ENCODE results near the gene BUB1. TPM values are rescaled to one million over a fixed set of nuclear protein-coding genes. Genes with fewer than 3 reads are reported as not detected.

BUB1 gene
- total RNA-seq, 4 donors from 2014 or later: 4.0 to 9.1 (median 5.2) TPM

DNA sequence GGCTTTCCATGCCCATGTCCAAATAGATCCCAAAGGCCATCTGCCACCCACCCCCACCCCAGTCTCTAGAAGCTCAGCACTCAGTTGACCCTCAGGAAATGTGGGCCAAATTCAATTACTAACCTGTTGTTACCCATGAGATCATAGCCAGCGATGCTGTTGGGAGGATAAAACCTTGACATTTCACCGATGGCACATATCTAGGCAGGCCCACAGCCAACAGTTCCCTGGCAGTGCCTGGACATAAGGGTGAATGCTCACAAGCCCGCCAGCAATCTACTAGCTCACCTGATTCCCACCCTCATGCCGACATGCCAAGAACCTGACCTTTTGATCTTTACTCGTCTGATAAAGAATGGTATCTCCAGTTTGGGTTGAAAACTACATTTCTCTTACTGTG is 42.7 kb upstream of the BUB1 start:
- TF ChIP-seq POLR2A (IDR thresholded peaks at IDR 0.05): no peak
- TF ChIP-seq, protein P1, sequence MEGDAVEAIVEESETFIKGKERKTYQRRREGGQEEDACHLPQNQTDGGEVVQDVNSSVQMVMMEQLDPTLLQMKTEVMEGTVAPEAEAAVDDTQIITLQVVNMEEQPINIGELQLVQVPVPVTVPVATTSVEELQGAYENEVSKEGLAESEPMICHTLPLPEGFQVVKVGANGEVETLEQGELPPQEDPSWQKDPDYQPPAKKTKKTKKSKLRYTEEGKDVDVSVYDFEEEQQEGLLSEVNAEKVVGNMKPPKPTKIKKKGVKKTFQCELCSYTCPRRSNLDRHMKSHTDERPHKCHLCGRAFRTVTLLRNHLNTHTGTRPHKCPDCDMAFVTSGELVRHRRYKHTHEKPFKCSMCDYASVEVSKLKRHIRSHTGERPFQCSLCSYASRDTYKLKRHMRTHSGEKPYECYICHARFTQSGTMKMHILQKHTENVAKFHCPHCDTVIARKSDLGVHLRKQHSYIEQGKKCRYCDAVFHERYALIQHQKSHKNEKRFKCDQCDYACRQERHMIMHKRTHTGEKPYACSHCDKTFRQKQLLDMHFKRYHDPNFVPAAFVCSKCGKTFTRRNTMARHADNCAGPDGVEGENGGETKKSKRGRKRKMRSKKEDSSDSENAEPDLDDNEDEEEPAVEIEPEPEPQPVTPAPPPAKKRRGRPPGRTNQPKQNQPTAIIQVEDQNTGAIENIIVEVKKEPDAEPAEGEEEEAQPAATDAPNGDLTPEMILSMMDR (IDR thresholded peaks at IDR 0.05): no peak

DNA sequence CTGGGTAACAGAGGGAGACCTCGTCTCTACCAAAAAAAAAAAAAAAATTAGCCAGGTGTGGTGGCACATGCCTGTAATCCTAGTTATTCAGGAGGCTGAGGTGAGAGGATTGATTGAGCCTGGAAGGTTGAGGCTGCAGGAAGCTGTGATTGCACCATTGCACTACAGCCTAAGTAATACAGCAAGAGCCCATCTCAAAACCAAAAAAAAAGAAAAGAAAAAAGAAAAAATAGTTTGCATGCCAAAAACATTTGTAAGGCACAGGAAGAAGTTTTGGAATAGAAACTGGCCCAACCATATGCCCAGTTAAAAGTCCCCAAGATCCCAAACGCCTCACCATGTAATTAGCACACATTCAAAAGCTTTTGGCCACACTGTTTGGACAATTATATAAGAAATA is 41.1 kb upstream of the BUB1 start:
- Histone ChIP-seq H3K4me3 (no peak overlapping the region), H3K4me1 (no peaks in the 10 kb centered on the region), H3K27me3 (no peaks in the 10 kb centered on the region), H3K9me3 (no peaks in the 10 kb centered on the region), H3K27ac (no peak overlapping the region), H3K36me3 (no peaks in the 10 kb centered on the region)
- TF ChIP-seq POLR2A (IDR thresholded peaks at IDR 0.05): no peak
- TF ChIP-seq, protein P1 (IDR thresholded peaks at IDR 0.05): no peak
- no peak for DNase-seq

More for the DNA sequence above, 42.7 kb upstream of the BUB1 start:
- DNase-seq: no peak
- Histone ChIP-seq H3K4me1 (no peaks in the 10 kb centered on the region), H3K4me3 (no peak overlapping the region), H3K36me3 (no peaks in the 10 kb centered on the region), H3K27me3 (no peaks in the 10 kb centered on the region), H3K27ac (no peak overlapping the region), H3K9me3 (no peaks in the 10 kb centered on the region)

DNA sequence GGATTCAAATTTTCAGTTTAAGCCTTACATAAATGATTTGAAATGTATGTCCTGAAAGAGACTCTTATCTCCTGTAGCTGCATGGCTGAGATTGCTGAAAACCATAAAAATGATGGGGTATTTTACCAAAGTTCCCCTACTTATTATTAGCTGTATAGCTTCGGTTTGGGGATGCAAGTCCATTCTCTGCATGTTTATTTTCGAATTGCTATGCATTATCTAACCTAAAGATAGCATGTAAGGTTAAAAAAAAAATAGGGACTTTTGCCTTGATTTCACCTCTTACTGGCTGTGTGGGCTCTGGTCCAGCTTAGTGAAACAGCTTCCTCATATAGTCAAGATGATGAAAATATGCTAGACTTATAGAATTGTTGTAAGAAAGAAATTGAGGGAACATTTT is 40.5 kb upstream of the BUB1 start:
- H3K9me3 ChIP-seq: no peaks in the 10 kb centered on the region
- no peak overlapping the region for H3K4me3 ChIP-seq
- DNase-seq: no peak
- H3K27me3 ChIP-seq: no peaks in the 10 kb centered on the region
- no peak for TF ChIP-seq POLR2A (IDR thresholded peaks at IDR 0.05)
- TF ChIP-seq, protein P1 (IDR thresholded peaks at IDR 0.05): no peak
- H3K4me1 ChIP-seq: no peaks in the 10 kb centered on the region
- H3K27ac ChIP-seq: no peak overlapping the region
- H3K36me3 ChIP-seq: no peaks in the 10 kb centered on the region

DNA sequence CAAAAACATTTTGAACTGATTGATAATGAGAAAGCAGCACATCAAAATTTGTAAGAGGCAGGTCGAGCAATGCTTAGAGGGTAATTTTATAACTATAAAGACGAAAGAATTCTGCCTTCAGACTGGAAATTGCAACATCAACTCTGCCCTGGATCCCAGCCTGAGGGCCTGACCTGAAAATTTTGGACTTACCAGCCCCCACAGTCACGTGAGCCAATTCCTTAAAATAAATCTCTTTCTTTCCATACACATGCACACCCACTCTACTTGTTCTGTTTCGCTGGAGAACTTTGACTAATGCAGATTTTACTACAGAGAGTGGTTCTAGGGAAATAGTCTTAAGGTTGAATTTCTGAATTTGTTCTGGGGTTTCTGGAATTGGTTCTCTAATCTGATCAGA is 39.9 kb upstream of the BUB1 start:
- H3K4me1 ChIP-seq: no peaks in the 10 kb centered on the region
- no peak overlapping the region for H3K27ac ChIP-seq
- H3K27me3 ChIP-seq: no peaks in the 10 kb centered on the region
- no peak for TF ChIP-seq POLR2A (IDR thresholded peaks at IDR 0.05)
- TF ChIP-seq, protein P1 (IDR thresholded peaks at IDR 0.05): no peak
- no peaks in the 10 kb centered on the region for H3K36me3 ChIP-seq
- H3K9me3 ChIP-seq: no peaks in the 10 kb centered on the region
- H3K4me3 ChIP-seq: no peak overlapping the region
- no peak for DNase-seq

DNA sequence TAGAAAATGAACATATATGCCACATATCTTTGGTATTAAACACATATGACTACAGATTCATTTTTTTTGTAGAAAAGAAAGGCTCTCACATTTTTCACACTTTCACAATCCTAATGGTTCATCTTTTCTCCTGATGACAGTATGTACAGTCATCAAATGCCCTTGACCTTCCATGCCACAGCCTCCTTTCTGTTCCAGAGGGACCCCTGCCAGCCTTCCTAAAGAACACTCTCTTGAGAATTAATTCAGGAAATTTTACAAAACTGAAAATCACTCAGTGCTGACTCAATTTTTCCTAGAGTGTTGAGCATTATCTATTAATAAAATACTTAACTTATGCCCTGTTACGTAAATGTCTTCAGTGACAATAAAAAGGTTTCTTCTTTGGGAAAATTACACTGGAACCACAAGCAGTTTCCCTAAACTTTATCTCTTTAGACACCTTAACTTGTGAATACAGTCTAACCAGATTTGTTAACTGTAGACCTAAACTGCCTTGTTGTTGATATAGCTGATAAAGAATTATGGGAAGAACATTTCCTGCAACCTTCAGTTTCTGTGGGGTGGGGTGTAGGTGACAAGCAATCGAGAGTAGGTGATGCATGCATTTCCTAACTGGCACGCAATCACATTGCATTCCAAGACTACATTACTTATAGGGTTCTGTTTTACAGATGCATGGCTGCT is 39.2 kb upstream of the BUB1 start:
- no peak overlapping the region for H3K4me3 ChIP-seq
- no peaks in the 10 kb centered on the region for H3K4me1 ChIP-seq
- no peaks in the 10 kb centered on the region for H3K36me3 ChIP-seq
- H3K27ac ChIP-seq: no peak overlapping the region
- no peak for DNase-seq
- no peaks in the 10 kb centered on the region for H3K27me3 ChIP-seq
- TF ChIP-seq POLR2A (IDR thresholded peaks at IDR 0.05): no peak
- TF ChIP-seq, protein P1 (IDR thresholded peaks at IDR 0.05): no peak
- H3K9me3 ChIP-seq: no peaks in the 10 kb centered on the region
